Activated effector memory CD4-positive, alpha-beta T cell treated with anti-CD3 and anti-CD28 coated beads, Interleukin-2, amount 50 U/mL, for 16 hours (primary cell): Measurements from ENCODE around the gene TBC1D5.
"Not testable (repeated sequence)": the region's sequence is repeated elsewhere in the genome, so short reads cannot be mapped to it uniquely, and the experiment has no call there.

Source experiments
- DNase-seq: peaks from one replicate; pipeline ENCODE4 v3.0.0-alpha.2; 2020

The TBC1D5 gene

GRCh38 chr3:17396036-17396435 is 346.4 kb downstream of the TBC1D5 start:
- DNase-seq = no peak

DNA sequence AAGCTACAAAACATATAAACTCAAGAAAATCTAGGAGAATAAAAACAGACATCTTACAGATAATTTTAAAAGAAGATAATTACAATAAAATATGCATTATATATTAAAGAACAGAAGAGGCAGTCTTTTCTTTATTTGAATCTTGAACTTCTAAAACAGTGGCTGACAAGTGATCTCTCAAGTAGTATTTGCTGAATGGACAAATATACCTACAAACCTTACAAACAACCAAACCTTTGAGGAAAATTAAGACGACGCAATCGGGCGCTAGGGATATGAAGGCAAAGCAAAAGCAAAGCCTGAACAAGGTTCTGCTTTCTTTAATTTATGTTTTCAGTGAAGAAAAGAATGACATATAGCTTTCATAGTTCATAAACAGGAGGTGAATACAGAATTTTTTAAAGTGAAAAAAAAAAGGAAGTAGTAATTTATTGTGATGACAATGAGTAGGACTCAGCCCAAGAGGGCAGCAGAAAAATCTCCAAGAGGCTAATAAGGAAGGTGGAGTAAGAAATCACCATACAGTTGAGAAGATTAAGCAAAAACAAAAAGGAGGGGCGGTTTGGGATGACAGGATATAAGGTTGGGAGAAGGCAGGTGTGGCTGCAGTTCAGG is 347.8 kb downstream of the TBC1D5 start:
- no peak for DNase-seq

DNA sequence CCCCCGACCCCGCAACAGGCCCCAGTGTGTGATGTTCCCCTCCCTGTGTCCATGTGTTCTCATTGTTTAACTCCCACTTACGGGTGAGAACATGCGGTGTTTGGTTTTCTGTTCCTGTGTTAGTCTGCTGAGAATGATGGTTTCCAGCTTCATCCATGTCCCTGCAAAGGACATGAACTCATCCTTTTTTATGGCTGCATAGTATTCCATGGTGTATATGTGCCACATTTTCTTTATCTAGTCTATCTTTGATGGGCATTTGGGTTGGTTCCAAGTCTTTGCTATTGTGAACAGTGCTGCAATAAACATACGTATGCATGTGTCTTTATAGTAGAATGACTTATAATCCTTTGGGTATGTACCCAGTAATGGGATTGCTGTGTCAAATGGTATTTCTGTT is 349.9 kb downstream of the TBC1D5 start:
- not testable (repeated sequence) for DNase-seq

GRCh38 chr3:17390785-17391184 is 351.6 kb downstream of the TBC1D5 start:
- DNase-seq = no peak

- DNase-seq = no peak
These were observed 355.3 kb downstream of the TBC1D5 start for GRCh38 chr3:17387108-17387507.

DNA sequence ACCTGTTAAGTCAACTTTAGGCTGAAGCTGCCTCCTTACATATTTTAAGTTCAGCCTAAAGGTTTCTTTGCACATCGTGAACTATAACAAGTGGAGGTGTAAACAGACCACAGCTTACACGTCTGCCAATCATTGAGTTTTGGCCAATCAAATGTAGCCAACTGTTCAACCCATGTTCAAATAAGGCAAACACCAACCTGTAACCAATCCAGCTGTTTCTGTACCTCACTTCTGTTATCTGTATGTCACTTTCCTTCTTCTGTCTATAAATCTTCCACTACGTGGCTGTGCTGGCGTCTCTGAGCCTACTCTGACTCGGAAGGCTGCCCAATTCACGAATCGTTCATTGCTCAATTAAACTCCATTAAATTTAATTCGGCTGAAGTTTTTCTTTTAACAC is 356.0 kb downstream of the TBC1D5 start:
- DNase-seq = no peak

DNA sequence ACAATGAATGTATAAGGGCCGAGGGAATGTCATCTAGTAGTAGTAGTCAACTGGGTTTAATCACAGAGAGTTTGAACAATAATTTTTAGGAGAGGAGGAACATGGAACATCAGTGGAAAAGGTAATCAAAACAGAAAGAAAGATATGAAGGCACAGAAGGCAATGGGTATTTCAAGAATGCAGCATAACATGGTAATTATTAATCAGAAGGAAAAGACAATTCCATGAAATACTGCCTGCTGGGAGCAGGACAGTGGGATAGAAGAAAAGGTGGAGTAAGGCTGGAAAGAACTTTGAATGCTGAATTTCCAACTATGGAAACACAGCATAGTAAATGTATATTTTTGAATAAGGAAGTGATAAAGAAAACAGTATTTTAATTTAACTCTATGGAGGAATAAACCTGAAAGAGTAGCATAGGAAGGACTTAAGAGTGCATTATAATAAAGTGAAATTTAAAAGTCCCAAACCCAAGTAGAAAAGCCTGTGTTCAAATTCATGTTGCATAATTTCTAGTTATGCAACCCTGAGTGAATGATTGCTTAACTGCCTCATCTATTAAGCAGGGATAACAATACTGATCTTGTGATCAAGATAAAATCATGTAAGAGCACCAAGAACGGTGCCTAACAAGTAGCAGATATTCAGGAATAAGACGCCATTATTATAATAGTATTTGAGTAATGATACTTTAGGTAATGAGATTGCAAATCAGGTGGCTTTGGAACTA is 357.7 kb downstream of the TBC1D5 start:
- DNase-seq = no peak

DNA sequence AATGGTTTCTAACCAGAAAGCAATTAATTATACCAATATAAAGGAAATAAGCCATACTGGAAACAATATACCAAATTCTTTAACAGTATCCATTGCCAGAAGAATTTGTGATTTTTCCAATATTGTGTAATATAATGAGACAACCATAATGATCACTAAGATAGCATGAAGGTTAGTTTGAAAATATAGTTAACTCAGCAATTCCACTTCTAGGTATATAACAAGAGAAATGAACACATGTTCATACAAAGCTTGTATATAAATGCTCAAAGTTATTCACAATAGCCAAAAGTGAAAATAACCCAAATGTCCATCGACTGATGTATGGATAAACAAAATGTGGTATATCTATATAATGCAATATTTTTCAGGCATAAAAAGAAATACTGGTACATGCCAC is 369.1 kb downstream of the TBC1D5 start:
- no peak for DNase-seq

- no peak for DNase-seq
These were observed 369.8 kb downstream of the TBC1D5 start for GRCh38 chr3:17372362-17373210.

DNA sequence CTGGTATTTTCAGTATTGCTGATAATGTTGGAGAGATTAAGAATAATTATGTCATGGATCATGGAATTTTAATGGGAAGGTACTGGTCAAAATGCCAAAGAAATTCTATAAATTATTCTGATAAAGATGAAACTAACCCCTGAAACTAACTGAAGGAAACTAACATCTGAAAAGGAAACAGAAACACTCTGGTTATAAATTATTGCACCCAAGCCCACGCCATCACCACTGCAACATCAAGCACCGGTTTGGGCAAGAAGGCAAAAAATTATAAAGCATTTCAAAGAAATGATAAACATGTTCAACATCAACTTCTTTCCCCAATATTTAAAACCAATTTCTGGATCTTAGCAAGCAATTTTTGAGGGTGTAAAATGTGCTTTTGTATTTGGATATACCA is 372.5 kb downstream of the TBC1D5 start:
- no peak for DNase-seq

- no peak for DNase-seq
These were observed 375.3 kb downstream of the TBC1D5 start for GRCh38 chr3:17367171-17367570.

DNA sequence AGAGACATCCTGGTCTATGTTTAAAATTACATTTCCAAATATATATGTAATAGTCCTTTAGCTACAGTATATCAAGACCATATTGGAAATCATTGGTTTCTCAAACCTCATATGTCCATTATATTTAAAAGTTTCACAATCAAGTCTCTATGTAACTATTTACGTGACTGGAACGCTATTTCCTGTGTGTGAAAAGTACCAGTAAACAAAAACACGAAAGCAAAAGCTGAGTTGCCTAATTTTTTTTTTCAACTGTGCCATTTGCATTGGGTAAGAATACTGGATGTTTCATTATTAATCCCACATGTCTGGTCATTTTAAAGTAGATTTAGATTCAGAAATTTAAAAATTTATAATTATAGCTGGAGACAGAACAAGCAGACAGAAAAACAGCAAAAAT is 381.4 kb downstream of the TBC1D5 start:
- DNase-seq = no peak

DNA sequence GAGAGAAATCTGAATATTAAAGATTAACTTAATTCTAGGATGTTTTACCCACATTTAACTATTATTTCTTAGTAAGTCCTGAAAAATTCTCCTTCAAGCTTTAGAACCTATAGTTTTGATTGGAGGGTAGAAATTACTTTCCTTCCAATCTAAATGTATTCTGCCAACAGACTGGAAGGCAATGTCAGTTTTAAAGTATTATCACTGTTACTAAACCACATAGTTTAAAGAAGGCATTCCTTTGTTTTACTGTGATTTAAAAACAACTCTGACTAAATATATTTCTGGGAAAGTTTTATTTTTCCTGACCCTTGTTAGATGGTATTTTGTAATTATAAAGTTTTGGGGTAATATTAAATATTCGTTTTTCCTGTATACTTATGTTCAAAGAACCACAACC is 382.5 kb downstream of the TBC1D5 start:
- no peak for DNase-seq

DNA sequence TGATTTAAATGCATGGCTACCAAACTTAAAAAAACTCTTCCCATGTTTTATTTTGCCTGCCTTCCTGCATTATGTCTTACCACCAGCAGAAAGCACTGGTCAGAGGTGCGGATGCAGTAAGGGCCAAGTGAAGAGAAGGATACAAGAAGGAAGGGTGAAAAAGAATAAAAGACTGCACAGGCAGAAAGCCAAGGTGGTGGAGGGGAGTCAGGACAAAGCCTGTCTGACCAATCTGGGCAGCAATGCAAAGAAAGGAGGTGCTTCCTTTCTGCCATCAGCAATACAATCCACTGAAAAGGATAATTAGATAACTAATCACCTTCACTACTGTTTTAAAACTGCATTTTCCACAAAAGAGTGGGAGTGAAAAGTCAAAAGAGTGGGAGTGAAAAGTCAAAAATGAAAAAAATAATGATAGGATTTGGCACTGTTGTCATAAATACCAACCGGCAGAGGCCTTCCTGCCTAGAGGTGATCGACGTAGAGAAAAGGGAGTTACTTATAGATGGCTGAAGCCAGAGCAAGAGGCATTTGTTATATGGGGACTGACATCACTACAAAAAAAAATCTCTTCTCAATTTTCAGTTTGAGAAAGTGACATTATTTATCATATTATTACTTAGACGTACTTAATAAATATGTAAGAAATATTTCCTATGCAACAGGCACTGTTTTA is 385.3 kb downstream of the TBC1D5 start:
- DNase-seq = no peak

DNA sequence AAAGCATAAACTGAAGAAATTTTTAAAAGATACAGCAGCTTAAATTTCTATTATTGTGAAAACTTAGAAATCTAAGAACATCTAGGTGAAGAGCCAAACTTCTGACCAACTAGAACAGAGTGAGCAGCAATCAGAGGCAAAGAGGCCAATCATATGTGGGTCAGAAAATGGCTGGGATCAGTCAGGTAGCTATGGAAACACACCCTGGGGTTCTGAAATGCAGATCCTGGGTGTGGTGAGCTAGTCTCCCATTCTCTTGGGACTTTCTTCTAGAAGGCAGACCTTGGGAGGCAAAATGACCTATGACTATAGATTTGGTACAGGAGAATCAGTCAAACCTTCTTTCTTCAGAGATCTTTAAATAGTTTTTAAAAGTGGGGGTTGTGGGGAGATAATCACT is 385.8 kb downstream of the TBC1D5 start:
- DNase-seq = no peak

- DNase-seq = no peak
These were observed 386.8 kb downstream of the TBC1D5 start for GRCh38 chr3:17355591-17355990.

- no peak for DNase-seq
These were observed 388.1 kb downstream of the TBC1D5 start for GRCh38 chr3:17354341-17354740.

GRCh38 chr3:17352620-17353019 is 389.8 kb downstream of the TBC1D5 start:
- no peak for DNase-seq

GRCh38 chr3:17351193-17351592 is 391.2 kb downstream of the TBC1D5 start:
- not testable (repeated sequence) for DNase-seq

DNA sequence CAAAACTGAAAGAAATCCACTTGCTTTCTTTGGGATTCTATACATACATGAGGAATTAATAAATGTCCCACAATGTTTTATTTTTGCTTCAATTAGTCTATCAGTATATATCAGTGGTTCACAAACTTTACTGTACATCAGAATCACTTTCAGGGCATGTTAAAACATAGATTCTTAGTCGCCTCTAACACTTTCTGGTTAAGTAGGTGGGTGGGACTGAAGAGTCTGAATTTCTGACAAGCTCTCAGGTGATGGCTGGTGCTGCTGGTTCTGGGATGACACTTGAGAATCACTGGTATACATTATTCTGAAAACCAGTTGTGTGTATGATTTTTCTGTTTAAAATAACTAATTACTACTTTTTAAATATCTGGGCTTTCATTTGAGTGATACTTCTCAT is 393.3 kb downstream of the TBC1D5 start:
- no peak for DNase-seq

DNA sequence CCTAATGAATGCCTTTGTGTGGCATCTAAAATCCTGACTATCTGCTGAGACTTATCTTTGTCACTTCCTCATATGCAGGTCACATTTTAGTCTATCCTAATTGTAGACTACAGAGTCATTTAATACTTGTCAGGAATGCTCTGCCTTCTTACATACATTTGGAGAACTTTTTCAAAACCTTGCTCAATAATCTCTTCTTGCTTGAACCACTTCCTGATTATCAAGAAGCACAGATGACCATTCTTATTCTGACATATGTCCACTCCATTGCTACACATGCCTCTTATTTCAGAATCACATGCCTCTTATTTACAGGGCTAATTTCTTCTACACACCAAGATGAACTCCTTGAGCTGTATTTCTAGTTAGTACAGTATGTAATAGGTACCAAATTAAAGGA is 400.3 kb downstream of the TBC1D5 start:
- no peak for DNase-seq

GRCh38 chr3:17340693-17341092 is 401.7 kb downstream of the TBC1D5 start:
- no peak for DNase-seq

GRCh38 chr3:17340261-17340660 is 402.2 kb downstream of the TBC1D5 start:
- no peak for DNase-seq
